OCI-LY1 (cell line): Measurements from ENCODE around the gene PTPN4.

Source experiments
- EZH2 ChIP-seq: fragments of 200-600 bp; sonication (generic), shearing (Covaris generic); IDR thresholded peaks from 2 replicates; pipeline ENCODE4 v1.8.0; 2017; ENCODE audit warnings: borderline replicate concordance, mixed run types, mild to moderate bottlenecking, antibody characterized with exemption, low read length, moderate library complexity, mixed read lengths
- TF ChIP-seq, protein P1 (sequence below): fragments of 200-600 bp; sonication (generic), shearing (Covaris generic); IDR thresholded peaks from 2 replicates; pipeline ENCODE4 v1.5.1; 2017; ENCODE audit warnings: mild to moderate bottlenecking, antibody characterized with exemption, low read length, moderate library complexity, mixed read lengths

- TF ChIP-seq, protein P1, sequence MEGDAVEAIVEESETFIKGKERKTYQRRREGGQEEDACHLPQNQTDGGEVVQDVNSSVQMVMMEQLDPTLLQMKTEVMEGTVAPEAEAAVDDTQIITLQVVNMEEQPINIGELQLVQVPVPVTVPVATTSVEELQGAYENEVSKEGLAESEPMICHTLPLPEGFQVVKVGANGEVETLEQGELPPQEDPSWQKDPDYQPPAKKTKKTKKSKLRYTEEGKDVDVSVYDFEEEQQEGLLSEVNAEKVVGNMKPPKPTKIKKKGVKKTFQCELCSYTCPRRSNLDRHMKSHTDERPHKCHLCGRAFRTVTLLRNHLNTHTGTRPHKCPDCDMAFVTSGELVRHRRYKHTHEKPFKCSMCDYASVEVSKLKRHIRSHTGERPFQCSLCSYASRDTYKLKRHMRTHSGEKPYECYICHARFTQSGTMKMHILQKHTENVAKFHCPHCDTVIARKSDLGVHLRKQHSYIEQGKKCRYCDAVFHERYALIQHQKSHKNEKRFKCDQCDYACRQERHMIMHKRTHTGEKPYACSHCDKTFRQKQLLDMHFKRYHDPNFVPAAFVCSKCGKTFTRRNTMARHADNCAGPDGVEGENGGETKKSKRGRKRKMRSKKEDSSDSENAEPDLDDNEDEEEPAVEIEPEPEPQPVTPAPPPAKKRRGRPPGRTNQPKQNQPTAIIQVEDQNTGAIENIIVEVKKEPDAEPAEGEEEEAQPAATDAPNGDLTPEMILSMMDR: no peak
- TF ChIP-seq EZH2: no peak
These were observed 222.8 kb downstream of the PTPN4 start for GRCh38 chr2:119982506-119982905.
